SKM-1 treated with dmso at 0.1 percent for 144 hours (cell line): ENCODE data around the gene CEP44.
"Not testable (repeated sequence)": the region's sequence is repeated elsewhere in the genome, so short reads cannot be mapped to it uniquely, and the experiment has no call there.

Experiments
- DNase-seq: peaks from one replicate; lab custom pipeline; 2025; ENCODE audit not compliant: unreplicated experiment; lab: John Stamatoyannopoulos, UW

CEP44 gene

DNA sequence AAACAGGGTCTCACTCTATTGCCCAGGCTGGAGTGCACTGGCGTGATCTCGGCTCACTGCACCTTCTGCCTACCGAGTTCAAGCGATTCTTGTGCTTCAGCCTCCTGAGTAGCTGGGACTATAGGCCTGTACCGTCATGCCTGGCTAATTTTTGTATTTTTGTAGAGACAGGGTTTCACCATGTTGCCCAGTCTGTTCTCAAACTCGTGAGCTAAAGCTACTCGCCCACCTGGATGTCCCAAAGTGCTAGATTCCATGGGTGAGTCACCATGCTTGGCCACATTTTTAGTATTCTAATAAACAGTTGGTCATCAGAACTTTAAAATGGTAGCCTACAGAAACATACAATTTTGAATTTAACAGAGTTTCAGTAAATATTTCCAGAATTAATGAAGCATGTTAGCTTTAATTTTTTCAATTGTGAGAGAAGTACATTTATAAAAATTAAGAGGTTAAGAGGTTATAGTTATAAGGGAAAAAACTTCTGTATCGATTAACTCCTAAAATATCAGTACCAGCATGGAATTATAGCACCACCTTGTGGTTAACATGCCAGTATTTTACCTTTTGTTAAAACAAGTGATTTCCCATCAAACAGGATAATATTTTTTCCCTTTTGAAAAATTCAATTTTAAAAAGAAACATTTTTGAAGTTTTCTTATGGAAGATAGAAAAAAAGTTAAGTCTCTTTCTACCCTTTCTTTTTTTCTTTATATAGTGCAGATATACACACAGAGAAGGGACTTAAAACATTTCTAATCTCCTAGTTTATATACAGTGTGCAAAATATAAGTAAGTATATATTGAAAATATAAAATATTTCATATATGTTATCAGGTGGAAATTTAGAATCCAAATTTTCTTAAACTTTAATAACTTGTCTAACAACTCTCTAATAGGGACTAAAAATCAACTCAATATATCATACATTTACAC lies 35.4 kb downstream of the CEP44 start:
- peak; percentile 9 for DNase-seq

- no peak for DNase-seq
Measured at GRCh38 chr4:174320494-174321199, 36.9 kb downstream of the CEP44 start.

- no peak for DNase-seq
Measured at GRCh38 chr4:174324236-174324635, 40.5 kb downstream of the CEP44 start.

DNA sequence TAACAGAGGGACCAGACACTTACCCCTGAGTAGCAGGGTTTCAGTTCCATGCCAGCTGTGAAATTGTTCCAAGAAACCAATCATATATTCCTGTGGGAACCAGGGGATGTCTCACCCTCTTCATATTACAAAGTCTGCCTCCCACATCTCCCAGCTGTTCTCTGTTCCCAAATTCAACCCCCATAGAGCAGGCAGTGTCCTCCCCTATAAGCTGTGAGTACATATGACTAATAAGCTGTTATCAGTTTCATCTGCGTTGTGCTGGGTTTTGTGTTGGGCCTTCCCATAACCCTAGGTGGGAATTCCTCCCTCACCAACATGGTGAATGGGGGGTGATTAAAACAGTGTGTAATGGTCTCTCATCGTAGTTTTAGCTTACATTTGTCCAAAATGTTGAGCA lies 41.0 kb downstream of the CEP44 start:
- no peak for DNase-seq

DNA sequence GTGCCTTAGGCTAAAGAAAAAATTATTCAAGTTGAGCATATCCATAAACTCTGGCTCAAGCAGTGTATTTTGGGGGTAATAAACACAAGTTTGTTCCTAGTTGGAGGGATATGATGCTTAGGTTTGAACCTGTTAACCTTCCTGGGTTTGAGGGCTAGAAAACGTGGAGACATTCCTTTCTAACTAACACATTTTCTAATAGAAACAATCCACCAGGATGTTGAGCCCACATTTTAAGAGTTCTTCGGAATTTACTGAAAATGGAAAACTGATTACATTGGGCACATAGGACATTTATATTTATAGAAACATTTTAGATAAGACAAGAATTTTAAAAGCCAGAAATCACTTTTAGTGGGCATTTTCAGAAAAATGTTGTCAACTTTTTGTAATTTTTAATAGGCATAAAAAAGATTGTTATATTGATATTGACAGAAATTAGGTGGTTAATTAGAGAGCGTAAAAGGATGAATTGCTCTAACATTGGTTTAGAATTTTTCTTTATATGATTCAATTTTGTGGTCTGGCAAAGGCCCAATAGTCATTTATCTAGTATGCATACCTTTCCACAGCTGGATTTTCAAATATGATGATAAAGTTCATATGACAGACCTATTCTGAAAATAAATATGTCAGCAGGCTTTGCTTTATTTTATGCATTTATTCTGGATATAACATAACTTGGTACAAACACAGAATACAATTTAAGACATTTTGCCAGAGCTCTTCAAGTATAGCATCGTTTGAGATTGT lies 49.2 kb downstream of the CEP44 start:
- no peak for DNase-seq

DNA sequence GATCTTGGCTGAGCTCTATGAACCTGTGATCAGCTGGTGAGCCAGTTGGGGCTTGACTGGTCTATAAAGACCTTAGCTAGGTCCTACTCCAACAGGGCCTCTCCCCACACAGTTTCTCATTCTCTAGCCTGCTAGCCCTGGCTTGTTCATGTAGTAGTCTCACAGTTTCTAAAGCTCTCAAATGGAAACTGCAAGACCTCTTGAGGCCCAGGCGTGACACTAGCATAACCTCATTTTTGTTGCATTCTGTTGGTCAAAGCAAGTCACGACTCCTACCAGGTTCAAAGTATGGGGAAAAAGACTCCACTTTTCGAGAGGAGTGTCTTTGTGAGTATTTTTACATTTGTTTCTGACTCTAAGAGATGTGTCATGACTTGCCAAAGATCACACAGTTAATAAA lies 50.9 kb downstream of the CEP44 start:
- no peak for DNase-seq

- no peak for DNase-seq
Measured at GRCh38 chr4:174340714-174341113, 57.0 kb downstream of the CEP44 start.

DNA sequence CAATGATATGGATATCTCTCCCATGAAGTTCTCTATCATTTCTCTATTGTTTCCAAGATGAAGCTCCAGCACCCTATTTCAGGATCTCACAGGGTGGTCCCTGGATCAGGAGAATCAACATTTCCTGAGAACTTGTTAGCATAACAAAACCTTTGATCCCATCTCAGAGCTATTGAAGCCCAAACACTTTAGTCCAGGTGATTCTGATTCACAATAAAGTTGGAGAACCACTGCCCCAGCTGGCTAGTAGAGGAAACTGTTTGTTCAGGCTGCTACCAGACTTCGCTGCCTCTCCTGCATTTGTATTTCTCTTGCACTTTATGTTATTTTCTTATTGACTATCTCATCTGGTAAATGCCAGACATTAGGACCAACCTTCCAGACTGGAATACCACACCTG lies 65.4 kb downstream of the CEP44 start:
- no peak for DNase-seq

DNA sequence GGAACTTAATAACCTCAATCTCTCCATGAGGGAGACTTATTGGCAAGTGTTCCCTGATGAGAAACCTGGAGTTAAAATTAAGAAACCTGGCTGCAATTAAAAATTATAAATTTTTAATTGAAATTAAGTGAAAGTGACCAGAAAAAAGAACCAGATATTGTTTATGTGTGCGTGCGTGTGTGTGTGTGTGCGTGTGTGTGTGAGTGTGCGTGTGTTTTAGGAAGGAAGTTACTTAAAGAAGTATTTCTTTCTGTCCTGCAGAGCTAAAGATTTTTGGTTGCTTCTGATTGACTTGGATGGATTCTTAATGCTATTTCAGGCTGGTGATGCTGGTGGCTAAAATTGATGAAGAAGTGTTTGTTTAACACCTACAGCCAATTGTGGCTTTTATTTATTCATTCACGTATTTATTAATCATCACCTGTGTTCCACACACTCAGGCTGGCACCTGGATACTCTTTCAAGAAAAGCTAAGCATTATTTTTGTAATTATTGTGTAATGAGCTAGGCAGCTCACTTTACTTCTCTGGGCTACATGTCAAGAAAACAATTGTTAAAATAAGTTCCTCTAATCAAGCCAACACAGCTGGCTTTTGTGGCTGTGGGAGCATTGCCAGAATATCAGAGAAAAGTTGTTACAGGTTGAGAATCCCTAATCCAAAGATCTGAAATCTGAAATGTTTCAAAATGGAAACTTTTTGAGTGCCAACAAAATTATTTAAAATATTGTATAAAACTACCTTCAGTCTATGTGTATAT lies 68.5 kb downstream of the CEP44 start:
- DNase-seq, result no peak

DNA sequence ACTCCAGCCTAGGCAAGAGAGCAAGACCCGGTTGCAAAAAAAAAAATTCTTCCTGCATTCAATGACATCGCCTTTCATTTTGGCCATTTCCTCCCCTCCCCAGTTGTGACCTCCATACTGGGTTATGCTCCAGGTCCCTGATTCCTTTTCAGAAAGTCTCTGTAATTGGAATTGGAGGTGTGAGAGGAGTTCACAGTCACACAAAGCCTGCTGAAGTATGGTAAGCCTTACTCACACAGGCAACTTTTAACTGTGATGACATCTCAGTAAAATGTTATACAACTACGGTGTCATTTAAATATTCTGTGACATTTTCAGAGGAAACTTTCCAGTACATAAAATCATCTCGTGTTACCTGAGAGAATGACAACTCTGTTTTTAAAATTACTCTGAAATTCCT lies 73.6 kb downstream of the CEP44 start:
- DNase-seq, result no peak

DNA sequence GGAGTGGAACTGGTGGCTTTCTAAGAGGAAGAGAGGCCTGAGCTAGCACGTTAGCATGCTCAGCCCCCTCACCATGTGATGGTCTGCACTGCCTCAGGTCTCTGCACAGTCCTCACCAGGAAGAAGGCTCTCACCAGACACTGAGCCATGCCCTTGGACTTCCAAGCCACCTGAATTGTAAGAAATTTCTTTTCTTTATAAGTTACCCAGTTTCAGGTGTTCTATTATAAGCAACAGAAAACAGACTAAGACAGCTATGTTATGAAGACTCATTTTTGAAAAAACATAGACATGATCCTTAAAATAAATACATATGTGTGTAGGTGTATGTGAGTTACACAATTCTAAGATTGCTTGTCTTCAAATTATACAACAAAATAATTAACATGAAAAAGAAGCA lies 74.7 kb downstream of the CEP44 start:
- DNase-seq, result no peak

DNA sequence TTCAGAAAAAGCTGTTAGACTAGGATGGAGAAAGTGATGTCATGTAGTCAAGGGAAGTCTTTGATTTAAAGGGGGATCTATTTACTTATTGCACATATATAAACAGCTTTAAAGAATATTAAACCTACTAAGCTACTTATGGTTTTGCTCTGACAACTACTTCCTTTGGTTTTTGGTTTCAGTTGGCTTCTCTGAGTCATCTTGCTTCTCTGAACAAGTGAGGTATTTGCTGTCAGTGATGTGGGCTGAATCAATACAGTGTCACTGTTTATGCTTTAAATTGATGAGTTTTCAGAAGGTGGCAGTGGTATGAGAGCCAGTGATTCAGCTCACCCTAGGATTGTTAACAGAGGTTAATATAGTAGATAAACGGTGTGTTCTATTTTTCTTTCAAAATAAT lies 75.1 kb downstream of the CEP44 start:
- DNase-seq, result no peak

- DNase-seq, result no peak
Measured at GRCh38 chr4:174362340-174362739, 78.6 kb downstream of the CEP44 start.

- not testable (repeated sequence) for DNase-seq
Measured at GRCh38 chr4:174363782-174364181, 80.1 kb downstream of the CEP44 start.

- peak; percentile 51 for DNase-seq
Measured at GRCh38 chr4:174365018-174365587, 81.4 kb downstream of the CEP44 start.

DNA sequence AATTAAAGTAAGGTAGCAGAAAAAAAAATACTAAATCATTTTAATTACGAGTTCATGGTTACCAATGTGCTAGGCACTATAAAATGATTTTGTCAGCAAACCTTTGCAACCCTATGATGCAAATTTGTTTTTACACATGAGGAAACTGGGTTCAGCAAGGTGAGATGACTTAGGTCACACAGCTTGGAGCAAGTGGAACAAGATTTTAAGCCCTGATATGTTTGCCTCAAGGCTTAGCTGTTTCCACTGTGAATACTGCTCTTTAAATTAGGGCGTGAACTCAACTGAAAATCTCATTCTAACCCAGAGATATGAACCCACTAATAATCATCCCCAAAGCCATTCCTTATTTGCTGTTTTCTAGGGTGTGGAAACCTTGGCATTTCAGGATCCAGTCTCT lies 86.3 kb downstream of the CEP44 start:
- no peak for DNase-seq

- DNase-seq, result no peak
Measured at GRCh38 chr4:174373821-174374220, 90.1 kb downstream of the CEP44 start.

GRCh38 chr4:174375422-174375821 lies 91.7 kb downstream of the CEP44 start:
- no peak for DNase-seq

- no peak for DNase-seq
Measured at GRCh38 chr4:174377613-174378012, 93.9 kb downstream of the CEP44 start.

DNA sequence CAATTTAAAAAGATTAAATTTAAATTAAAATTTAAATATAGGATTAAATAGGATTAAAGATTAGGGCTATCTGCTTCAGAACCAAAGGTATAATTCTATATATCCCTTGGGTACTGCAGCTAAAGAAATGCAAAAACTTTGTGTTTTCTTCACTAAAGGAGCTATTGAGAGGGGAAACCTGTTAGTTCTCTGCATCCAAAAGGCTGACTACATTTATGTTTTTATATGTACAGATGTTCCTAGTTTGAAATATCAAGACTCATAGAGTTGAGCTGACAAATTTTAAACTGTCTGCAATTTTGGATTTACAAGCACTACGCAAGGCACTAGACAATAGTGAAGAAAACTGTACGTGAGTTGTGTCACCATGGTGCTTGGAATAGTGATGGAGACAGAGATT lies 95.2 kb downstream of the CEP44 start:
- DNase-seq, result no peak

GRCh38 chr4:174380206-174380605 lies 96.5 kb downstream of the CEP44 start:
- not testable (repeated sequence) for DNase-seq
